Ishikawa (cell line): ENCODE data around the gene PRKCZ.
A peak's percentile ranks its signal among the peaks of the same experiment; 100 is the strongest.

ENCODE experiments used
- EP300 ChIP-seq: IDR thresholded peaks from 2 replicates; pipeline ENCODE4 v1.6.1; 2012; ENCODE audit warnings: borderline replicate concordance
- TEAD4 ChIP-seq: IDR thresholded peaks from 2 replicates; pipeline ENCODE4 v1.6.1; 2012
- YY1 ChIP-seq: IDR thresholded peaks from 2 replicates; pipeline ENCODE4 v1.6.1; 2012; ENCODE audit warnings: low read depth

- TF ChIP-seq EP300 (no peak), YY1 (no peak; the same call in 1 of the 2 replicates), TEAD4 (peak; percentile 60)
Measured at GRCh38 chr1:2227346-2228156, 177.3 kb downstream of the PRKCZ start.
